ENCODE results near the gene PRKG1.

DNA sequence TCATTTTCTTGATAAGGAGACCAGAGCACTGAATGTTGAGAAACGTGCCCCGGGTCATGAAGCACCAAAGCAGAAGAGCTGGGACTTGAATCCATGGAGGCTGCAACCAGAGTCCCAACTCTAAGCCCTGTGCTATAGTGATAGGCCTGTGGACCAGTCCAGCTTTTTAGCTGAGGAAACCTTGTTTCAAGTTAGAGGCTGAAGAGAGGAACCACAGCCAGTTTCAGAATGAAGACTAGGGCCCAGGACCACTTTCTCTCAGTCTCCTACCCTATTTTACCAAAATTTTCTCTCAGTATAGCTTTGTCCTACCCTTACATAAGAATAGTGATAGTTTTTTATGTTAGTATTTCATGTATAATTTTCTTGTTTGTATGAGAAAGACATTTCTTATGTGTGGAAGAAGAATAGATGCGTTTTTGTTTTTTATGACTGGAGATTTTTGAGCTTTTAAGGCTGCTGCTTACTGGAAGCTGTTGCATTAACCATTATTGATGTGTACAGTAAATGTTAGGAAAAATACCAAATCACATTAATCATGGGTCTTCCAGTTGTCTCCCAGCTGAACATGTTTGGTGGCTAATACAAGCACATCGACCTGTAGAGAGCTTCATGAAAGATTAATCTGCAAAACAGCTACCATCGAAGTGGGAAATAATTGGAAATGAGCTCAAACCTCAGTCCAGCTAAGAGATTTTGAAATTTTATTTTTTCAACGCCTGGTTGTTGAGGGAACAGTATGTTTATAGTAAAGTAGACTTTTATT lies 670.1 kb downstream of the PRKG1 start:
- TF ChIP-seq RAD21 (IDR thresholded peaks at IDR 0.05; ENCODE audit: low read depth) (no peak), FOXM1 (IDR thresholded peaks at IDR 0.05; ENCODE audit: borderline replicate concordance, low read depth) (no peak), CREB1 (IDR thresholded peaks at IDR 0.05; ENCODE audit: low read depth) (no peak), TEAD4 (IDR thresholded peaks at IDR 0.05) (no peak), CEBPB (IDR thresholded peaks at IDR 0.05) (no peak), EP300 (IDR thresholded peaks at IDR 0.05; ENCODE audit: borderline replicate concordance) (no peak), TAF1 (IDR thresholded peaks at IDR 0.05; ENCODE audit: low read depth) (no peak), TCF12 (IDR thresholded peaks at IDR 0.05; ENCODE audit: low read depth) (no peak), EGR1 (IDR thresholded peaks at IDR 0.05) (no peak), YY1 (IDR thresholded peaks at IDR 0.05; ENCODE audit: low read depth) (no peak), ZBTB7A (IDR thresholded peaks at IDR 0.05; ENCODE audit: low read depth) (no peak)
- TF ChIP-seq, protein P1, sequence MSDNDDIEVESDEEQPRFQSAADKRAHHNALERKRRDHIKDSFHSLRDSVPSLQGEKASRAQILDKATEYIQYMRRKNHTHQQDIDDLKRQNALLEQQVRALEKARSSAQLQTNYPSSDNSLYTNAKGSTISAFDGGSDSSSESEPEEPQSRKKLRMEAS (IDR thresholded peaks at IDR 0.05), result no peak
- TF ChIP-seq, protein P2, sequence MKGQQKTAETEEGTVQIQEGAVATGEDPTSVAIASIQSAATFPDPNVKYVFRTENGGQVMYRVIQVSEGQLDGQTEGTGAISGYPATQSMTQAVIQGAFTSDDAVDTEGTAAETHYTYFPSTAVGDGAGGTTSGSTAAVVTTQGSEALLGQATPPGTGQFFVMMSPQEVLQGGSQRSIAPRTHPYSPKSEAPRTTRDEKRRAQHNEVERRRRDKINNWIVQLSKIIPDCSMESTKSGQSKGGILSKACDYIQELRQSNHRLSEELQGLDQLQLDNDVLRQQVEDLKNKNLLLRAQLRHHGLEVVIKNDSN (IDR thresholded peaks at IDR 0.05), result no peak
- TF ChIP-seq, protein P3, sequence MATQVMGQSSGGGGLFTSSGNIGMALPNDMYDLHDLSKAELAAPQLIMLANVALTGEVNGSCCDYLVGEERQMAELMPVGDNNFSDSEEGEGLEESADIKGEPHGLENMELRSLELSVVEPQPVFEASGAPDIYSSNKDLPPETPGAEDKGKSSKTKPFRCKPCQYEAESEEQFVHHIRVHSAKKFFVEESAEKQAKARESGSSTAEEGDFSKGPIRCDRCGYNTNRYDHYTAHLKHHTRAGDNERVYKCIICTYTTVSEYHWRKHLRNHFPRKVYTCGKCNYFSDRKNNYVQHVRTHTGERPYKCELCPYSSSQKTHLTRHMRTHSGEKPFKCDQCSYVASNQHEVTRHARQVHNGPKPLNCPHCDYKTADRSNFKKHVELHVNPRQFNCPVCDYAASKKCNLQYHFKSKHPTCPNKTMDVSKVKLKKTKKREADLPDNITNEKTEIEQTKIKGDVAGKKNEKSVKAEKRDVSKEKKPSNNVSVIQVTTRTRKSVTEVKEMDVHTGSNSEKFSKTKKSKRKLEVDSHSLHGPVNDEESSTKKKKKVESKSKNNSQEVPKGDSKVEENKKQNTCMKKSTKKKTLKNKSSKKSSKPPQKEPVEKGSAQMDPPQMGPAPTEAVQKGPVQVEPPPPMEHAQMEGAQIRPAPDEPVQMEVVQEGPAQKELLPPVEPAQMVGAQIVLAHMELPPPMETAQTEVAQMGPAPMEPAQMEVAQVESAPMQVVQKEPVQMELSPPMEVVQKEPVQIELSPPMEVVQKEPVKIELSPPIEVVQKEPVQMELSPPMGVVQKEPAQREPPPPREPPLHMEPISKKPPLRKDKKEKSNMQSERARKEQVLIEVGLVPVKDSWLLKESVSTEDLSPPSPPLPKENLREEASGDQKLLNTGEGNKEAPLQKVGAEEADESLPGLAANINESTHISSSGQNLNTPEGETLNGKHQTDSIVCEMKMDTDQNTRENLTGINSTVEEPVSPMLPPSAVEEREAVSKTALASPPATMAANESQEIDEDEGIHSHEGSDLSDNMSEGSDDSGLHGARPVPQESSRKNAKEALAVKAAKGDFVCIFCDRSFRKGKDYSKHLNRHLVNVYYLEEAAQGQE (IDR thresholded peaks at IDR 0.05; ENCODE audit: low read depth), result no peak

Measured in Ishikawa (cell line).